DOHH2 (cell line): Measurements from ENCODE around the gene TRIP6.
"Not testable (repeated sequence)": the region's sequence is repeated elsewhere in the genome, so short reads cannot be mapped to it uniquely, and the experiment has no call there.

Experiments used
- H3F3A ChIP-seq: fragments of 200-600 bp; sonication (generic), shearing (Covaris generic); 2 replicates; pipeline ENCODE4 v1.6.0; 2016; ENCODE audit warnings: antibody characterized with exemption, mild to moderate bottlenecking; ENCODE audit not compliant: control insufficient read depth, insufficient read depth
- H3K27ac ChIP-seq: fragments of 200-600 bp; sonication (generic); 2 replicates; pipeline ENCODE4 v1.5.1; 2014; ENCODE audit warnings: low read depth, mild to moderate bottlenecking, low read length, moderate library complexity
- H3K27me3 ChIP-seq: fragments of 200-600 bp; sonication (generic); 2 replicates; pipeline ENCODE4 v1.6.1; 2014; ENCODE audit warnings: mild to moderate bottlenecking, low read length, mixed read lengths; ENCODE audit not compliant: control insufficient read depth
- H3K36me3 ChIP-seq: fragments of 200-600 bp; sonication (generic); 2 replicates; pipeline ENCODE4 v1.6.1; 2014; ENCODE audit warnings: mild to moderate bottlenecking, low read length, moderate library complexity, mixed read lengths; ENCODE audit not compliant: control insufficient read depth
- H3K4me1 ChIP-seq: fragments of 200-600 bp; sonication (generic); 2 replicates; pipeline ENCODE4 v1.6.1; 2014; ENCODE audit warnings: mild to moderate bottlenecking, low read length, mixed read lengths; ENCODE audit not compliant: control insufficient read depth
- H3K4me2 ChIP-seq: fragments of 200-600 bp; sonication (generic); 2 replicates; pipeline ENCODE4 v1.6.0; 2014; ENCODE audit warnings: mild to moderate bottlenecking, low read length, moderate library complexity
- H3K4me3 ChIP-seq: fragments of 200-600 bp; sonication (generic); 2 replicates; pipeline ENCODE4 v1.5.1; 2014; ENCODE audit warnings: mild to moderate bottlenecking, low read length, mixed read lengths
- H3K79me2 ChIP-seq: fragments of 200-600 bp; sonication (generic); 2 replicates; pipeline ENCODE4 v1.6.1; 2014; ENCODE audit warnings: mild to moderate bottlenecking, low read length, mixed read lengths; ENCODE audit not compliant: control insufficient read depth
- H3K9me2 ChIP-seq: fragments of 200-600 bp; sonication (generic); replicated peaks from 2 replicates; pipeline ENCODE4 v1.6.1; 2014; ENCODE audit warnings: mild to moderate bottlenecking, low read length, mixed read lengths; ENCODE audit not compliant: control insufficient read depth
- H3K9me3 ChIP-seq: fragments of 200-600 bp; sonication (generic); 2 replicates; pipeline ENCODE4 v1.6.1; 2014; ENCODE audit warnings: antibody characterized with exemption, low read length, mixed read lengths; ENCODE audit not compliant: control insufficient read depth, insufficient read depth
- H4K20me1 ChIP-seq: fragments of 200-600 bp; sonication (generic); 2 replicates; pipeline ENCODE4 v1.6.0; 2014; ENCODE audit warnings: low read depth, mild to moderate bottlenecking, antibody characterized with exemption, low read length, moderate library complexity; ENCODE audit not compliant: control insufficient read depth, insufficient read depth
- EZH2phosphoT487 ChIP-seq: fragments of 200-600 bp; sonication (generic); IDR thresholded peaks from 2 replicates; pipeline ENCODE4 v1.6.1; 2017; ENCODE audit warnings: borderline replicate concordance, mild to moderate bottlenecking, antibody characterized with exemption, low read length, moderate library complexity, mixed read lengths
- TF ChIP-seq, protein P1 (sequence below): fragments of 200-600 bp; sonication (generic); IDR thresholded peaks from one replicate; pipeline ENCODE4 v1.5.1; 2014; ENCODE audit warnings: antibody characterized with exemption, mild to moderate bottlenecking, low read depth, low read length; ENCODE audit not compliant: poor library complexity, severe bottlenecking

Gene TRIP6

DNA sequence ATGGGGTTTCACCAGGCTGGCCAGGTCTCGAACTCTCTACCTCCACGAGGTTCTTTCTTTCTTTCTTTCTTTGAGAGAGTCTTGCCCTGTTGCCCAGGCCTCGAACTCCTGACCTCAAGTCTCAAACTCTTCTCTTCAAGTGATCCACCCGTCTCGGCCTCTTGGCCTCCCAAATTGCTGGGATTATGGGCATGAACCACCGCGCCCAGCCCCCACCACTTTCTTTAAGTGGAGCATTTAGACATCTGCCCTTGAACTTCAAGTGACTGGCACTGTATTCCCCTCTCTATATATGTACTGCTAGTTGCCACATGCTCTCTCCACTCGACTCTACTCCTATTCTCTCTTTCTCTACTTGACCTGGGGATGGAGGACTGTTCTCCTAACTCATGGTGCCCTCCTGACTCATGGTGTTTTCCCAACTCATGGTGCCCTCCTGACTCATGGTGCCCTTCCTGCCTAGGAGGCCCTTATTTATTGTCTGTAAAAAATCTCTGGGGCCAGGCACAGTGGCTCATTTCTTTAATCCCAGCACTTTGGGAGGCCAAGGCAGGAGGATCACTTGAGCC lies 47.8 kb downstream of the TRIP6 start:
- H3K36me3 ChIP-seq: no peaks in the 10 kb centered on the region
- H3K27ac ChIP-seq: no peak overlapping the region

DNA sequence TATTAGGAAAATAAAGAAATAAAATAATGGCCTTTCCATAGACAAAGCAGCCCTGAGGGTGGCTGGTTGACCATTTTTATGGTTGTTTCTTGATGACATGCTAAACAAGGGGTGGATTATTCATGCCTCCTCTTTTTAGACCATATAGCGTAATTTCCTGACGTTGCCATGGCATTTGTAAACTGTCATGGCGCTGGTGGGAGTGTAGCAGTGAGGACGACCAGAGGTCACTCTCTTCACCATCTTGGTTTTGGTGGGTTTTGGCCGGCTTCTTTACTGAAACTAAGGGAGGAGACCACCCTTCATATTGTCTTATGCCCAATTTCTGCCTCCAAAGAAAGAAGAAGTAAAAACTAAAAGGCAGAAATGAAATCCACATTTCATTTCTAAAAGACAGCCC lies 52.1 kb downstream of the TRIP6 start:
- not testable (repeated sequence) for H3K9me3 ChIP-seq, H3K27ac ChIP-seq, H3K79me2 ChIP-seq, H3K4me2 ChIP-seq, H4K20me1 ChIP-seq, H3K9me2 ChIP-seq, H3F3A ChIP-seq, H3K36me3 ChIP-seq, H3K4me3 ChIP-seq, H3K4me1 ChIP-seq
- H3K27me3 ChIP-seq: peaks cover 16% of the 10 kb centered on the region; the same call in 1 of the 2 replicates

More for the DNA sequence above, 47.8 kb downstream of the TRIP6 start:
- no peak for TF ChIP-seq EZH2phosphoT487
- TF ChIP-seq, protein P1, sequence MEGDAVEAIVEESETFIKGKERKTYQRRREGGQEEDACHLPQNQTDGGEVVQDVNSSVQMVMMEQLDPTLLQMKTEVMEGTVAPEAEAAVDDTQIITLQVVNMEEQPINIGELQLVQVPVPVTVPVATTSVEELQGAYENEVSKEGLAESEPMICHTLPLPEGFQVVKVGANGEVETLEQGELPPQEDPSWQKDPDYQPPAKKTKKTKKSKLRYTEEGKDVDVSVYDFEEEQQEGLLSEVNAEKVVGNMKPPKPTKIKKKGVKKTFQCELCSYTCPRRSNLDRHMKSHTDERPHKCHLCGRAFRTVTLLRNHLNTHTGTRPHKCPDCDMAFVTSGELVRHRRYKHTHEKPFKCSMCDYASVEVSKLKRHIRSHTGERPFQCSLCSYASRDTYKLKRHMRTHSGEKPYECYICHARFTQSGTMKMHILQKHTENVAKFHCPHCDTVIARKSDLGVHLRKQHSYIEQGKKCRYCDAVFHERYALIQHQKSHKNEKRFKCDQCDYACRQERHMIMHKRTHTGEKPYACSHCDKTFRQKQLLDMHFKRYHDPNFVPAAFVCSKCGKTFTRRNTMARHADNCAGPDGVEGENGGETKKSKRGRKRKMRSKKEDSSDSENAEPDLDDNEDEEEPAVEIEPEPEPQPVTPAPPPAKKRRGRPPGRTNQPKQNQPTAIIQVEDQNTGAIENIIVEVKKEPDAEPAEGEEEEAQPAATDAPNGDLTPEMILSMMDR: no peak
- 0 out of 2 replicates have a peak, but pooled peaks cover 2% of the 10 kb centered on the region for H3F3A ChIP-seq
- H3K9me3 ChIP-seq: no peaks in the 10 kb centered on the region
- H4K20me1 ChIP-seq: no peaks in the 10 kb centered on the region
- no peak overlapping the region for H3K4me3 ChIP-seq
- H3K4me2 ChIP-seq: no peak overlapping the region
- H3K4me1 ChIP-seq: peaks cover 4% of the 10 kb centered on the region
- H3K27me3 ChIP-seq: peaks cover 6% of the 10 kb centered on the region; the same call in 1 of the 2 replicates
- H3K79me2 ChIP-seq: no peaks in the 10 kb centered on the region
- H3K9me2 ChIP-seq: no peaks in the 10 kb centered on the region

DNA sequence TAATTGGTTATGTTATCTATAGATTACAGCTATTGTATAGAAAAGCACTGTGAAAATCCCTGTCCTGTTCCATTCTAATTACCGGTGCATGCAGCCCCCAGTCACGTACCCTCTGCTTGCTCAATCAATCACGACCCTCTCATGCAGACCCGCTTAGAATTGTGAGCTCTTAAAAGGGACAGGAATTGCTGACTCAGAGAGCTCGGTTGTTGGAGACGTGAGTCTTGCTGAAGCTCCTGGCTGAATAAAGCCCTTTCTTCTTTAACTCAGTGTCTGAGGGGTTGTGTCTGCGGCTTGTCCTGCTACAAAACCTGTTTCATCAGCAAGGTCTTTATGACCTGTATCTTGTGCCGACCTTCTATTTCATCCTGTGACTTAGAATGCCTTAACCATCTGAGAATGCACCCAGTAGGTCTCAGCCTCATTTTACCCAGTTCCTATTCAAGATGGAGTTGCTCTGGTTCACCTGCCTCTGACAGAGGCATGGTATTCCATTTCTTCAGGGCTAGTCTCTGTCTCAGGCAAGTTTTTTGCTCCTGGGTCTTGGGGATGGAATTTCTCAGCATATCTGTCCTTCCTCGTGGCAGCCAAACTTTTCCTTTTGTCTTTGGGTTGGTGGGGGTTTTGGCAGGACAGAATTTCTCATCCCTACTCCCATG lies 52.7 kb downstream of the TRIP6 start:
- not testable (repeated sequence) for H3F3A ChIP-seq

DNA sequence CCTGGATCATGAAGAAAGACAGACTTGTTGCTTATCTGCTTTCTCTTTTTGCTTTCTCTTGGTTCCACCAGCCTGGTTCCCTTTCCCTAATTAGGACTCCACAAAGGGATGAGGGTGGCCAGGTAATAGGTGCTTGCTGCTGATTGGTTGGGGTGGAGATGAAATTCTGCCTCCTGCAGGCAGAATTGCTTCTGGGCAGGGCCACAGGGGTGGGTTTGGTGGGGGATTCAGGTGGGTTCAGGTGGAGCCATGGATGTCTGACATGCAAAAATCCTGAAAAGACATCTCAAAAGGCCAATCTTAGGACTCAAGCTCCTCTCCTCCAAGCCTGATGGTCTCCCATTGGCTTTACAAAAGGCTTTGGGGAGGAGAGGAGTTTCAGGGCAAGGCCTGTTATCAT lies 53.9 kb downstream of the TRIP6 start:
- no peaks in the 10 kb centered on the region for H3F3A ChIP-seq
- no peaks in the 10 kb centered on the region for H4K20me1 ChIP-seq
- no peaks in the 10 kb centered on the region for H3K9me2 ChIP-seq
- H3K4me2 ChIP-seq: no peak overlapping the region
- H3K36me3 ChIP-seq: no peaks in the 10 kb centered on the region
- no peak for TF ChIP-seq EZH2phosphoT487
- TF ChIP-seq, protein P1: peak; percentile 28
- peaks cover 16% of the 10 kb centered on the region; the same call in 1 of the 2 replicates for H3K27me3 ChIP-seq
- no peak overlapping the region for H3K27ac ChIP-seq
- no peak overlapping the region for H3K4me3 ChIP-seq
- H3K4me1 ChIP-seq: no peaks in the 10 kb centered on the region
- no peaks in the 10 kb centered on the region for H3K79me2 ChIP-seq
- H3K9me3 ChIP-seq: no peaks in the 10 kb centered on the region

More for the DNA sequence above, 52.7 kb downstream of the TRIP6 start:
- peaks cover 16% of the 10 kb centered on the region; the same call in 1 of the 2 replicates for H3K27me3 ChIP-seq
- not testable (repeated sequence) for H3K79me2 ChIP-seq, H3K4me2 ChIP-seq, H3K4me3 ChIP-seq, H3K9me2 ChIP-seq, H3K27ac ChIP-seq, H3K4me1 ChIP-seq, H3K9me3 ChIP-seq, H4K20me1 ChIP-seq, H3K36me3 ChIP-seq
